Fibroblast of lung (primary cell): ENCODE results near the gene PTPN22. TPM values are rescaled to one million over a fixed set of nuclear protein-coding genes. Genes with fewer than 3 reads are reported as not detected.

Source experiments
- DNase-seq, 2 donors: peaks; one replicate each; pipeline versions ENCODE4 v3.0.0 to v3.0.0-alpha.2; 2010; ENCODE audit warnings: low read depth in 2 of 2
- H2AFZ ChIP-seq: 2 replicates; pipeline ENCODE4 v1.5.1; 2012; ENCODE audit warnings: low read length, control low read depth, inconsistent platforms
- H3K27ac ChIP-seq: 2 replicates; pipeline ENCODE4 v1.5.1; 2011; ENCODE audit warnings: low read length, control low read depth; ENCODE audit not compliant: insufficient read depth
- H3K27me3 ChIP-seq: 2 replicates; pipeline ENCODE4 v1.5.1; 2011; ENCODE audit warnings: mild to moderate bottlenecking, low read length; ENCODE audit not compliant: control insufficient read depth, insufficient read depth
- H3K36me3 ChIP-seq: 2 replicates; pipeline ENCODE4 v1.5.1; 2011; ENCODE audit warnings: low read length; ENCODE audit not compliant: control insufficient read depth, insufficient read depth
- H3K4me1 ChIP-seq: 2 replicates; pipeline ENCODE4 v1.5.1; 2011; ENCODE audit warnings: low read length; ENCODE audit not compliant: control insufficient read depth, insufficient read depth; ENCODE audit errors: extremely low read depth
- H3K4me2 ChIP-seq: 2 replicates; pipeline ENCODE4 v1.5.1; 2011; ENCODE audit warnings: low read length, control low read depth; ENCODE audit not compliant: insufficient read depth; ENCODE audit errors: extremely low read depth
- H3K4me3 ChIP-seq, 4 experiments: fragments of 200-600 bp in 1 of 4; sonication (generic) in 1 of 4; replicated peaks in 1 of 4; 2 replicates each; pipeline ENCODE4 v1.5.1; 2011 to 2016; ENCODE audit warnings: low read length in 4 of 4, low read depth in 3 of 4, mild to moderate bottlenecking in 3 of 4, control low read depth in 2 of 4, inconsistent platforms in 1 of 4, mixed read lengths in 1 of 4; ENCODE audit not compliant: insufficient read depth in 1 of 4; ENCODE audit errors: control extremely low read depth in 1 of 4
- H3K79me2 ChIP-seq: 2 replicates; pipeline ENCODE4 v1.5.1; 2012; ENCODE audit warnings: mild to moderate bottlenecking, low read length, inconsistent platforms; ENCODE audit not compliant: control insufficient read depth, insufficient read depth
- H3K9ac ChIP-seq: 2 replicates; pipeline ENCODE4 v1.5.1; 2011; ENCODE audit warnings: mild to moderate bottlenecking, low read length, control low read depth; ENCODE audit not compliant: insufficient read depth
- H3K9me3 ChIP-seq: 2 replicates; pipeline ENCODE4 v1.5.1; 2012; ENCODE audit warnings: low read depth, low read length; ENCODE audit not compliant: control insufficient read depth, insufficient read depth
- H4K20me1 ChIP-seq: 2 replicates; pipeline ENCODE4 v1.5.1; 2011; ENCODE audit warnings: low read length; ENCODE audit not compliant: control insufficient read depth, insufficient read depth; ENCODE audit errors: extremely low read depth
- EZH2 ChIP-seq: IDR thresholded peaks from 2 replicates; pipeline ENCODE4 v1.5.1; 2012; ENCODE audit warnings: low read length, control low read depth, mild to moderate bottlenecking; ENCODE audit errors: missing control alignments
- polyA plus RNA-seq, 2 donors: library from polyadenylated mRNA; depleted of rRNA in 1 of 2; stranded (reverse) in 1 of 2; unstranded in 1 of 2; fragments of >200 nt; gene quantifications; 2 replicates each; pipeline ENCODE4 v1.2.1, GENCODE V29; 2011 to 2012; ENCODE audit warnings: missing spikeins in 1 of 2
- total RNA-seq: library from RNA; depleted of rRNA; stranded (reverse); fragments of >200 nt; gene quantifications from 2 replicates; pipeline ENCODE4 v1.2.1, GENCODE V29; 2014
- TF ChIP-seq, protein P1 (sequence below), 2 donors: IDR thresholded peaks in 1 of 2; conservative IDR thresholded peaks in 1 of 2; 1 replicate in 1 of 2; 2 replicates in 1 of 2; pipeline ENCODE4 v1.5.1; 2011 to 2012; ENCODE audit warnings: low read length in 2 of 2, control low read depth in 1 of 2, inconsistent platforms in 1 of 2, low read depth in 1 of 2, mild to moderate bottlenecking in 1 of 2

PTPN22 gene
- total and polyA plus RNA-seq, 2 donors (not counting 1 experiment from before 2014, with no cell fraction given) = 0.10 to 0.33 TPM

DNA sequence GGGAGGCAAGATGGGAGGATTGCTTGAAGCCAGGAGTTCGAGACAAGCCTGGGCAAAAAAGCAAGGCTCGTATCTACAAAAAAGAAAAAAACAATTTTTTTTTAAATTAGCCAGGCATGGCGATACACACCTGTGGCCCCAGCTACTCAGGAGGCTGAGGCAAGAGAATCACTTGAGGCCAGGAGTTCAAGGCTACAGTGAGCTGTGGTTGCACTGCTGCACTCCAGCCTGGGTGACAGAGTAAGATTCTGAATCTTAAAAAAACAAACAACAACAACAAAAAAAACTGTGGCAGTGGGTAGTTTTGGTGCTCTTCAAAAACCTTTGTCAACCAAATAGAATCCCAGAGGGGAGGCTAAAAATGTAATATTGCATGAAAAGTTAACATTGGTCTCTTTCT is 734 bp downstream of the PTPN22 start:
- Histone ChIP-seq H3K9ac (no peak overlapping the region), H3K27me3 (no peaks in the 10 kb centered on the region), H4K20me1 (no peaks in the 10 kb centered on the region), H3K9me3 (no peaks in the 10 kb centered on the region), H2AFZ (no peak overlapping the region), H3K27ac (no peak overlapping the region), H3K4me3 (no peak overlapping the region), H3K79me2 (no peaks in the 10 kb centered on the region), H3K36me3 (no peaks in the 10 kb centered on the region), H3K4me1 (peaks cover 6% of the 10 kb centered on the region), H3K4me2 (no peak overlapping the region)
- no peak for DNase-seq
- no peak for TF ChIP-seq EZH2
- TF ChIP-seq, protein P1, sequence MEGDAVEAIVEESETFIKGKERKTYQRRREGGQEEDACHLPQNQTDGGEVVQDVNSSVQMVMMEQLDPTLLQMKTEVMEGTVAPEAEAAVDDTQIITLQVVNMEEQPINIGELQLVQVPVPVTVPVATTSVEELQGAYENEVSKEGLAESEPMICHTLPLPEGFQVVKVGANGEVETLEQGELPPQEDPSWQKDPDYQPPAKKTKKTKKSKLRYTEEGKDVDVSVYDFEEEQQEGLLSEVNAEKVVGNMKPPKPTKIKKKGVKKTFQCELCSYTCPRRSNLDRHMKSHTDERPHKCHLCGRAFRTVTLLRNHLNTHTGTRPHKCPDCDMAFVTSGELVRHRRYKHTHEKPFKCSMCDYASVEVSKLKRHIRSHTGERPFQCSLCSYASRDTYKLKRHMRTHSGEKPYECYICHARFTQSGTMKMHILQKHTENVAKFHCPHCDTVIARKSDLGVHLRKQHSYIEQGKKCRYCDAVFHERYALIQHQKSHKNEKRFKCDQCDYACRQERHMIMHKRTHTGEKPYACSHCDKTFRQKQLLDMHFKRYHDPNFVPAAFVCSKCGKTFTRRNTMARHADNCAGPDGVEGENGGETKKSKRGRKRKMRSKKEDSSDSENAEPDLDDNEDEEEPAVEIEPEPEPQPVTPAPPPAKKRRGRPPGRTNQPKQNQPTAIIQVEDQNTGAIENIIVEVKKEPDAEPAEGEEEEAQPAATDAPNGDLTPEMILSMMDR (conservative IDR thresholded peaks at IDR 0.05 in 1 of 2, IDR thresholded peaks at IDR 0.05 in 1 of 2; ENCODE audit: low read depth in 1 of 2, low read length in 2 of 2) = no peak

DNA sequence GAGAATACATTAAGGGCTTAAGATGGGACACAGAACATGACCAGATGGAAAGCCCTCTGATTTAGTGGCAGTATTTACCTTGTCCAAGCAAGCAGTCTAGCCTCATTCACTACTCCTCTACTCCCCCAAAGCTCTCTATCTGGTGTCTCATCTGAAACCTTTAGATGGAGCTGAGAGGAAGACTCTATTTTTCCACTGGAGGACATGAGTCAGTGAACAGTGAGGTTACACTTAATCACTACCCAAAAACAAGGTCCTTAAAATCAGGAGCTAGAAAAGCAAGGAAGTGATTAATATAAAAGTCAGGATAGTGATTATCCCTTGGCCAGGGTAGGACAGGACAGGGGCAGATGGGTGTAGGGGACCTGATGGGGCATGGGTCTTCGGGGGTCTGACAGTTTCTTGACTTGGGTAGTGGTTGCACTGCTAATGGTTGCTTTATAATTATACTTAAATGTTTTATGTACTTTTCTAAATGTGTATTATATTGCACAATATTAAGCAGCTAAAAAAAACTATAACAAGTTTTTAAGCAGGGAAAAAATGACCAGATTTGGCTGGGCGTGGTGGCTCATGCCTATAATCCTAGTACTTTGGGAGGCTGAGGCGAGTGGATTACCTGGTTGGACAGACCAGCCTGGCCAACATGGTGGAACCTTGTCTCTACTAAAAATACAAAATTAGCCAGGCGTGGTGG is 3.0 kb downstream of the PTPN22 start:
- no peaks in the 10 kb centered on the region for H3K9me3 ChIP-seq
- H3K79me2 ChIP-seq = no peaks in the 10 kb centered on the region
- H3K9ac ChIP-seq = no peak overlapping the region
- no peak overlapping the region for H3K4me3 ChIP-seq
- H2AFZ ChIP-seq = peak overlapping the region; percentile 71
- no peaks in the 10 kb centered on the region for H3K27me3 ChIP-seq
- peaks cover 6% of the 10 kb centered on the region for H3K4me1 ChIP-seq
- H3K4me2 ChIP-seq = no peak overlapping the region
- no peaks in the 10 kb centered on the region for H4K20me1 ChIP-seq
- no peaks in the 10 kb centered on the region for H3K36me3 ChIP-seq
- DNase-seq = peak in 1 of 2 donors; percentile 76
- H3K27ac ChIP-seq = no peak overlapping the region
- TF ChIP-seq, protein P1 (conservative IDR thresholded peaks at IDR 0.05 in 1 of 2, IDR thresholded peaks at IDR 0.05 in 1 of 2; ENCODE audit: low read depth in 1 of 2, low read length in 2 of 2) = no peak
- no peak for TF ChIP-seq EZH2

DNA sequence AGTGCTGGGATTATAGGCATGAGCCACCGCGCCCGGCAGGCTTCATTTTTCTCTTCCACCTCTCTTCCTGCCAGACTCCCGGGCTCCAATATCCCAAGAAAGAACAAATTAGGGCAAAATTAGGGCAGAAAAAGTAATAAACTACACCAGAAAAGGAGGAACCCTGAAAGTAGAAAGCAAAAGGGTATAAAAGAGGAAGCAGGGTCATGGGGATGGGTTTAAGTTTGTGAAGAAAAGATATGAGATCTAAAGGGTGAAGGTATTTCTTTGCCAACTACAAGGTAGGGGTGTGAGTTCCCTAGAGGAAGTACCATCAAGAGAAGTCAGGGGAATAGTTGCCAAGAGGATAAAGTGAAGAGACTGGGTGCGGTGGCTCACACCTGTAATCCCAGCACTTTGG is 9.9 kb downstream of the PTPN22 start:
- H3K4me2 ChIP-seq = no peak overlapping the region
- no peaks in the 10 kb centered on the region for H3K79me2 ChIP-seq
- no peak overlapping the region for H2AFZ ChIP-seq
- no peak overlapping the region for H3K4me3 ChIP-seq
- H3K27ac ChIP-seq = no peak overlapping the region
- H3K9ac ChIP-seq = no peak overlapping the region
- no peaks in the 10 kb centered on the region for H3K9me3 ChIP-seq
- no peaks in the 10 kb centered on the region for H3K36me3 ChIP-seq
- H3K4me1 ChIP-seq = peaks cover 12% of the 10 kb centered on the region
- TF ChIP-seq EZH2 = no peak
- TF ChIP-seq, protein P1 (conservative IDR thresholded peaks at IDR 0.05 in 1 of 2, IDR thresholded peaks at IDR 0.05 in 1 of 2; ENCODE audit: low read depth in 1 of 2, low read length in 2 of 2) = no peak
- no peaks in the 10 kb centered on the region for H4K20me1 ChIP-seq
- DNase-seq = no peak
- no peaks in the 10 kb centered on the region for H3K27me3 ChIP-seq
